ENCODE results near the gene CDKN1C.

CDKN1C gene

GRCh38 chr11:2896047-2896446 is 10.5 kb upstream of the CDKN1C start:
- no peaks in the 10 kb centered on the region for H3K79me2 ChIP-seq
- H3K9ac ChIP-seq = no peak overlapping the region
- H3K4me3 ChIP-seq (ENCODE audit: low read depth, low read length) = no peak overlapping the region
- no peak overlapping the region for H3K4me2 ChIP-seq (ENCODE audit: low read length)
- TF ChIP-seq CTCF (IDR thresholded peaks at IDR 0.05) = no peak
- no peaks in the 10 kb centered on the region for H3K9me3 ChIP-seq (ENCODE audit: control insufficient read depth, low read length)
- no peaks in the 10 kb centered on the region for H3K36me3 ChIP-seq (ENCODE audit: control insufficient read depth, insufficient read depth, low read length)
- H3K27me3 ChIP-seq (ENCODE audit: control insufficient read depth, insufficient read depth, low read length) = no peaks in the 10 kb centered on the region
- no peaks in the 10 kb centered on the region for H3K4me1 ChIP-seq
- H2AFZ ChIP-seq = no peak overlapping the region
- no peak overlapping the region for H3K27ac ChIP-seq

DNA sequence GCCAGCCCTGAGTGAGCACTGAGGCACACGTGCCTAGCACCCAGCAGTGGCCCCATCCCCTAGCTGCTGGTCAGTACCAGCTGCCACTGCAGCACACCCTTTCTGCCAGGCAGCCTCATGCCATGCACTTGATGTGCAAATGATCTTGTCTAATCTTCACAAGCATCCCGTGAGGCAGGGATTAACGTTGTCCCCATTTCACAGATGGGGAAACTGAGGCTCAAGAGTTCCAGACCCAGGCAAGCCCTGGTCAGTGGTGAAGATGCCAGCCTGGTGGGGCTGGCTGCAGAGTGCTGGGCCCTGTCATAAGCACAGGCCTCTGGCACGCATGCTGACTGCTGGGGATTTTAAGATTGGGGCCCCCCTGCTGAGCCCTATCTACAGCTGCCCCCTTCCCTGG is 8.4 kb upstream of the CDKN1C start:
- H3K4me2 ChIP-seq (ENCODE audit: low read length) = no peak overlapping the region
- H3K36me3 ChIP-seq (ENCODE audit: control insufficient read depth, insufficient read depth, low read length) = no peaks in the 10 kb centered on the region
- H2AFZ ChIP-seq = no peak overlapping the region
- no peak for TF ChIP-seq CTCF (IDR thresholded peaks at IDR 0.05)
- H3K9me3 ChIP-seq (ENCODE audit: control insufficient read depth, low read length) = no peaks in the 10 kb centered on the region
- H3K9ac ChIP-seq = no peak overlapping the region
- H3K4me1 ChIP-seq = no peaks in the 10 kb centered on the region
- no peaks in the 10 kb centered on the region for H3K27me3 ChIP-seq (ENCODE audit: control insufficient read depth, insufficient read depth, low read length)
- H3K4me3 ChIP-seq (ENCODE audit: low read depth, low read length) = no peak overlapping the region
- H3K79me2 ChIP-seq = no peaks in the 10 kb centered on the region
- no peak overlapping the region for H3K27ac ChIP-seq

DNA sequence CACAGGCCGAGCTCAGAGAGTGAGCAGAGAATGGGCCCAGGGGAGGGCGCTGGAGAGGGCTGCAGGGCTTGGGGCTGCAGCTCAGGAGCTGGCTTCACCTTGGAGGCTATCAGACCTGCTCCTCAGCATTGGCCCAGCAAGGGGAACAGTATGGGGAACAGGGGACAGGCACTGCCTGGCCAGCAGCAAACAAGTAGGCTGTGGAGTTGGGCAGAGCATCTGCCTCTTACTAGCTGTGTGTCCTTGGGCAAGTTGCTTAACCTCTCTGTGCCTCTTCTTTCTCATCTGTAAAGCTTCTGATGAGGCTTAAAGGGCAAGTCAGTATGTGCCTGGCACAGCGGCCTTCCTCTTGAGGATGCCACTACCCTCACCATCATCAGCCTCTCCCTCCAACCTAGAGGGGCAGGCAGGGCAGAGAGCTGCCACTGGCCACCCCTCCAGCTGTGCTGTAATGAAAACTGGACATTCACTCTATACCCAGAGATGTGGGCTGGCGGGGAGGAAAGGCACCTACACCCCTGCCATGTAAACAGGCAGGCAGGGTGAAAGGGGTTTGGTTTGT is 7.5 kb upstream of the CDKN1C start:
- Histone ChIP-seq H3K79me2 (no peaks in the 10 kb centered on the region), H3K9me3 (ENCODE audit: control insufficient read depth, low read length) (no peaks in the 10 kb centered on the region), H3K4me1 (no peaks in the 10 kb centered on the region), H3K4me2 (ENCODE audit: low read length) (peak overlapping the region; percentile 61), H3K9ac (no peak overlapping the region), H3K27me3 (ENCODE audit: control insufficient read depth, insufficient read depth, low read length) (no peaks in the 10 kb centered on the region), H3K27ac (no peak overlapping the region), H2AFZ (peak overlapping the region; percentile 51), H3K4me3 (ENCODE audit: low read depth, low read length) (no peak overlapping the region), H3K36me3 (ENCODE audit: control insufficient read depth, insufficient read depth, low read length) (no peaks in the 10 kb centered on the region)
- TF ChIP-seq CTCF (IDR thresholded peaks at IDR 0.05) = no peak

DNA sequence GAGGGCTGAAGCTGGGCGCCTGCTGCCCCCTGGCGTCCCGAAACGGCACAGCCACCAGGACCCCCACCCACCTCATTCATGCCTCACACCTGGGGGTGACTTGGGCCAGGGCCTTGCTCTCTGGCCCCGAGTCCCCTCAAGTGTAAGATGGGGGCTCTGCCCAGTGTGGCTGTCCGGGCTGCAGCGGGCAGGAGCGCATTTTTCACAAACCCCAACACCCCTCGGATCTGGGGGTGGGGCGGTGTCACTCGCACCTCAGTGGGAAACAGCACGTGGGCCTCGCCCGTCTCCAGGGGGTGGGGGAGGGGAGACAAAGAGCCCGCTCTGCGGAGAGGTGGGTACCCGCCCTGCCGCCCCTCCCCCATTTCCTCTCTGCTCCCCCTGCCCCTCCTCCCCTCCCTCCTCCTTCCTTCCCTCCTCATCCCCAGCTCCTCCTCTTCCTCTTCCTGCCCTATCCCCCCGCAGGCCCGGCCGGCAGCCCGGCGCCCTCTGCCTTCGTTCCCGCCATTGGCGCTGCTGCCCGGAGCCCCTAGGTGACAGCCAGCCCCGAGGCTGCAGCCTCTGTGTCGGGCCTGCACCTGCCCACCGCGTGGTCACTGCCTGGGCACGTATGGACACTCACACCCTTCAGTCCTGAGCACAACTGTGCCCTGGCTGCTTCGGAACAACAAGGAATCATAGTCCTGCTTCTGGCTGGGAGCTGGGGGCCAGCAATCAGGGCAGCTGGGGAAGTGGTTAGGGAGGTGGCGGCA is 6.8 kb upstream of the CDKN1C start:
- peak overlapping the region; percentile 61 for H3K4me2 ChIP-seq (ENCODE audit: low read length)
- no peaks in the 10 kb centered on the region for H3K9me3 ChIP-seq (ENCODE audit: control insufficient read depth, low read length)
- H3K9ac ChIP-seq = no peak overlapping the region
- peak overlapping the region; percentile 69 for H2AFZ ChIP-seq
- no peaks in the 10 kb centered on the region for H3K27me3 ChIP-seq (ENCODE audit: control insufficient read depth, insufficient read depth, low read length)
- H3K4me1 ChIP-seq = no peaks in the 10 kb centered on the region
- no peak overlapping the region for H3K4me3 ChIP-seq (ENCODE audit: low read depth, low read length)
- H3K27ac ChIP-seq = no peak overlapping the region
- no peaks in the 10 kb centered on the region for H3K79me2 ChIP-seq
- H3K36me3 ChIP-seq (ENCODE audit: control insufficient read depth, insufficient read depth, low read length) = no peaks in the 10 kb centered on the region
- peak; percentile 63 for TF ChIP-seq CTCF (IDR thresholded peaks at IDR 0.05)
